ENCODE measurements around the gene PPP1R16B.

Gene PPP1R16B

DNA sequence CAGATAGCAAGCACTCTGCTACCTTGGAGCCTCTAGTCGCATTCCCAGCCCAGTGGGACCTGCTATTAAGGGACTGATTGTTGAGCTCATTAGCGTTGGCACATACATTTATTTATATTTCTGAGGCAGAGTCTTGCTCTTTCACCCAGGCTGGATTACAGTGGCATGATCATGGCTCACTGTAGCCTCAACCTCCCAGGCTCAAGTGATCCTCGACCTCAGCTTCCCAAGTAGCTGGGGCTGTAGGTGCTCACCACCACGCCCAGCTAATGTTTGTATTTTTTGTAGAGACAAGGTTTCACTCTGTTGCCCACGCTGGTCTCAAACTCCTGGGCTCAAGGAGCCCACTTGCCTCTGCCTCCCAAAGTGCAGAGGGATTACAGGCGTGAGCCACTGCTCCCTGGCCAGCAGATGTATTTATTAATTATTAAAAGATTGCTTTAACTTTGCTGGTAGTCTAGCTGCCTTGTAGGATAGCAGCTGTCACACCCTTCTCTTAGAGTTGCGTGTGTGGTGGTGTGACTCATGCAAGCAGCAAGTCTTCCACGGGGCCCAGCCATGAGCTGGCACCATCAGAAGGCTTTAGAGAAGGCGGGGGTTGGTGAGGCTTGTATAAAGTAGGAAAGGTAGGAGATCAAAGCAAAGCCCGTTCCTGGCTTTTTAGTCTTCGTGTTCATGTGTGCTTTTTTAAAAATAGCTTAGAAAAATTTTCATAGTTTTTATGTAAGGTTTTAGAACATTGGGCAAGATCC is 40.8 kb upstream of the PPP1R16B start:
- POLR2A ChIA-PET: no interaction called here
- DNase-seq (ENCODE audit: extremely low spot score): no peak
- CTCF ChIA-PET: interaction anchor here (2.7 to 3.3 kb wide), 2 partner anchors 14 to 128 kb away, joined by 10 to 19 read pairs; no protein-coding TSS in a partner anchor
- TF ChIP-seq CTCF (IDR thresholded peaks at IDR 0.05; ENCODE audit: control extremely low read depth, extremely low read depth, low read depth, missing control alignments): no peak

- TF ChIP-seq CTCF (IDR thresholded peaks at IDR 0.05; ENCODE audit: control extremely low read depth, extremely low read depth, low read depth, missing control alignments): no peak
- ChIA-PET CTCF (interaction anchor here (1.4 to 3.3 kb wide), 4 partner anchors 9 to 127 kb away, joined by 3 to 19 read pairs (median 7); no protein-coding TSS in a partner anchor), POLR2A (no interaction called here)
- DNase-seq (ENCODE audit: extremely low spot score): no peak
These were observed 39.4 kb upstream of the PPP1R16B start for GRCh38 chr20:38766071-38766470.

GRCh38 chr20:38769376-38770295 is 35.9 kb upstream of the PPP1R16B start:
- ChIA-PET CTCF (interaction anchor here (1.0 to 2.4 kb wide), 3 partner anchors 8 to 18 kb away, joined by 4 to 13 read pairs (median 11); no protein-coding TSS in a partner anchor), POLR2A (no interaction called here)
- no peak for DNase-seq (ENCODE audit: extremely low spot score)
- no peak for TF ChIP-seq CTCF (IDR thresholded peaks at IDR 0.05; ENCODE audit: control extremely low read depth, extremely low read depth, low read depth, missing control alignments)

GRCh38 chr20:38770546-38770945 is 35.0 kb upstream of the PPP1R16B start:
- no peak for TF ChIP-seq CTCF (IDR thresholded peaks at IDR 0.05; ENCODE audit: control extremely low read depth, extremely low read depth, low read depth, missing control alignments)
- no peak for DNase-seq (ENCODE audit: extremely low spot score)
- ChIA-PET POLR2A (no interaction called here), CTCF (interaction anchor here (1.0 to 2.4 kb wide), 4 partner anchors 8 to 19 kb away, joined by 3 to 11 read pairs (median 6); no protein-coding TSS in a partner anchor)

DNA sequence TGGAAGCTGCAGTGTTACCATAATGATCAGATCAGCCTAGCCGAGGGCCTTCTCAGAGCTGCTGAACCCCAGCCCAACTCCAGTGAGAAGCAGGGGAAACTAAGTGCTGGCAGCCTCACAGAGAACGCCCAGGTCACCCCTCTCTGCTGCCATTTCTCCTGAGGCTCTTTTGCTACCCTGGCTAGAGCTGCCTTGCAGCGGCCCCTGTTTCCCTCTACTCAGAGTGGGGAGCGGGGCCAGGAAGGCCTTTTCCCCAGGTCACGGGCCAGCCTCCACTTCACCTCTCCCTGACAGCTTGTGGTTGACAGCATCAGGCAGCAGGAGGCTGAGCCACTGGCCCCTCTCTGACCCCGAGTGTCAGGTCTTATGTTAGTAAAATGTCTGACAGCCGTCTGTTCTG is 34.5 kb upstream of the PPP1R16B start:
- TF ChIP-seq CTCF (IDR thresholded peaks at IDR 0.05; ENCODE audit: control extremely low read depth, extremely low read depth, low read depth, missing control alignments): no peak
- POLR2A ChIA-PET: no interaction called here
- CTCF ChIA-PET: interaction anchor here (1.0 to 2.4 kb wide), 5 partner anchors 8 to 19 kb away, joined by 3 to 11 read pairs (median 4); no protein-coding TSS in a partner anchor
- DNase-seq (ENCODE audit: extremely low spot score): no peak

DNA sequence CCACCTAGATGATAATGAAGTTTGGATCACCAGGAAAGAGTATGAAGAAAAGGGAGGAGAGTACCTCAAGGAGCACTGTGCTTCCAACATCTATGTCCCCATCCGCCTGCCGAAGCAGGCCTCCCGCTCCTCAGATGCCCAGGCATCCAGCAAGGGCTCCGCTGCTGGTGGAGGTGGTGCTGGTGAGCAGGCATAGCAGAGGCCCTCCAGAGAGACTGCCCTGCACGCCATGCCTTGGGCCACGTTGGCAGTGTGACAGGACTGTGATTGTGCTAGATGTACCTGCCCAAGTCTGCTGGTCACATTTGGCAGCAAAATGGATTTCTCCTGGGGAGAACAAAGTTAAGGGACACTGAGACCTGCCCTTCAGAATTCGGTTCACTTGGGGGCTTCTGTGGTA is 33.9 kb upstream of the PPP1R16B start:
- POLR2A ChIA-PET: no interaction called here
- CTCF ChIA-PET: interaction anchor here (1.3 to 2.4 kb wide), 4 partner anchors 9 to 20 kb away, joined by 3 to 11 read pairs (median 6); no protein-coding TSS in a partner anchor
- no peak for DNase-seq (ENCODE audit: extremely low spot score)
- TF ChIP-seq CTCF (IDR thresholded peaks at IDR 0.05; ENCODE audit: control extremely low read depth, extremely low read depth, low read depth, missing control alignments): no peak

Data from GM10248 (cell line).